K562 (cell line): ENCODE data around the gene NAA40. TPM values are rescaled to one million over a fixed set of nuclear protein-coding genes. Genes with fewer than 3 reads are reported as not detected.

Experiments used
- FOXJ3 ChIP-seq: sonication (generic); formaldehyde crosslinking; IDR thresholded peaks from 2 replicates; pipeline ENCODE4 v1.4.0; 2020; ENCODE audit warnings: mild to moderate bottlenecking, missing genetic modification reagents
- HNRNPH1 ChIP-seq: fragments of 200-400 bp; formaldehyde crosslinking; optimal IDR thresholded peaks from 2 replicates; pipeline ENCODE3; 2017; ENCODE audit warnings: low read depth, mild to moderate bottlenecking, low read length, moderate library complexity
- KLF6 ChIP-seq: fragments of 250-450 bp; sonication (Bioruptor Pico); IDR thresholded peaks from 2 replicates; pipeline ENCODE4 v1.4.0; 2020; ENCODE audit warnings: mild to moderate bottlenecking, moderate library complexity, borderline replicate concordance
- NCOR1 ChIP-seq: fragments of 450-650 bp; IDR thresholded peaks from 2 replicates; pipeline ENCODE4 v1.6.1; 2016; ENCODE audit warnings: mild to moderate bottlenecking, moderate library complexity
- NRF1 ChIP-seq, 2 experiments: fragments of 450-650 bp; IDR thresholded peaks in 1 of 2; conservative IDR thresholded peaks in 1 of 2; 2 replicates each; pipeline ENCODE4 v1.6.1; 2014; ENCODE audit warnings: mild to moderate bottlenecking in 2 of 2
- POLR2G ChIP-seq: fragments of 200-400 bp; formaldehyde crosslinking; IDR thresholded peaks from 2 replicates; pipeline ENCODE4 v1.6.1; 2017; ENCODE audit warnings: low read depth, mild to moderate bottlenecking, antibody characterized with exemption, low read length, moderate library complexity
- RBM34 ChIP-seq: fragments of 200-400 bp; formaldehyde crosslinking; IDR thresholded peaks from 2 replicates; pipeline ENCODE4 v1.6.1; 2018; ENCODE audit warnings: low read length, borderline replicate concordance; ENCODE audit not compliant: insufficient read depth
- TAF1 ChIP-seq: IDR thresholded peaks from 2 replicates; pipeline ENCODE4 v1.6.1; 2011; ENCODE audit warnings: mild to moderate bottlenecking, low read length, moderate library complexity; ENCODE audit not compliant: insufficient read depth, control insufficient read depth, severe bottlenecking; ENCODE audit errors: extremely low read depth
- THRAP3 ChIP-seq: fragments of 450-650 bp; IDR thresholded peaks from 2 replicates; pipeline ENCODE4 v1.6.1; 2016; ENCODE audit warnings: mild to moderate bottlenecking, inconsistent platforms, borderline replicate concordance
- ZC3H8 ChIP-seq: fragments of 450-650 bp; IDR thresholded peaks from 2 replicates; pipeline ENCODE4 v1.6.1; 2017
- ZNF197 ChIP-seq: fragments of 200-800 bp; sonication (Bioruptor generic); IDR thresholded peaks from 2 replicates; pipeline ENCODE4 v1.6.1; 2016; ENCODE audit warnings: low read depth, missing genetic modification characterization, missing compliant biosample characterization
- ZNF583 ChIP-seq: fragments of 250-450 bp; sonication (Bioruptor Pico); IDR thresholded peaks from 2 replicates; pipeline ENCODE4 v1.4.0; 2020
- polyA plus RNA-seq, 8 experiments: library from polyadenylated mRNA; depleted of rRNA in 4 of 8; stranded (reverse) in 5 of 8; unstranded in 3 of 8; fragments of >200 nt; fragmentation: Nextera tagmentation in 2 of 8; fragmentation: Illumina TruSeq in 1 of 8; extraction: Ambion mirVana in 2 of 8; extraction: Trizol in 1 of 8; gene quantifications; 2 replicates each; pipeline versions ENCODE4 v1.2.1 to v1.2.3, GENCODE V29; 2011 to 2014; ENCODE audit warnings: inconsistent platforms in 1 of 8, missing spikeins in 1 of 8
- total RNA-seq, 7 experiments: library from RNA; depleted of rRNA in 6 of 7; stranded (reverse); fragments of >200 nt in 6 of 7; fragmentation: Illumina TruSeq in 2 of 7; extraction: Trizol in 2 of 7; gene quantifications; 2 replicates each; pipeline versions ENCODE4 v1.2.1 to v1.2.3, GENCODE V29; 2011 to 2021; ENCODE audit warnings: low replicate concordance in 1 of 7
- TF ChIP-seq, protein P1 (sequence below): fragments of 250-450 bp; sonication (Bioruptor Pico); IDR thresholded peaks from 2 replicates; pipeline ENCODE4 v1.5.0; 2022; ENCODE audit warnings: mild to moderate bottlenecking
- TF ChIP-seq, protein P2 (sequence below): fragments of 250-450 bp; sonication (Bioruptor Pico); IDR thresholded peaks from 2 replicates; pipeline ENCODE4 v1.5.0; 2020; ENCODE audit warnings: mild to moderate bottlenecking, borderline replicate concordance
- TF ChIP-seq, protein P3 (sequence below): fragments of 250-450 bp; sonication (Bioruptor Pico); IDR thresholded peaks from 2 replicates; pipeline ENCODE4 v1.8.0; 2021; ENCODE audit warnings: borderline replicate concordance, mild to moderate bottlenecking, moderate library complexity; ENCODE audit not compliant: poor library complexity, severe bottlenecking
- TF ChIP-seq, protein P4 (sequence below): sonication (generic); formaldehyde crosslinking; IDR thresholded peaks from 2 replicates; pipeline ENCODE4 v1.8.1; 2023; ENCODE audit warnings: mild to moderate bottlenecking, missing genetic modification reagents
- TF ChIP-seq, protein P5 (sequence below): fragments of 250-450 bp; sonication (Bioruptor Pico); IDR thresholded peaks from 2 replicates; pipeline ENCODE4 v1.4.0; 2020; ENCODE audit warnings: mild to moderate bottlenecking, moderate library complexity

The NAA40 gene
- total and polyA plus RNA-seq, 9 of the 15 experiments (the other 6 are each of a cell fraction or from before 2014, with no cell fraction given) = 6.2 to 39.0 (median 23.1) TPM

DNA sequence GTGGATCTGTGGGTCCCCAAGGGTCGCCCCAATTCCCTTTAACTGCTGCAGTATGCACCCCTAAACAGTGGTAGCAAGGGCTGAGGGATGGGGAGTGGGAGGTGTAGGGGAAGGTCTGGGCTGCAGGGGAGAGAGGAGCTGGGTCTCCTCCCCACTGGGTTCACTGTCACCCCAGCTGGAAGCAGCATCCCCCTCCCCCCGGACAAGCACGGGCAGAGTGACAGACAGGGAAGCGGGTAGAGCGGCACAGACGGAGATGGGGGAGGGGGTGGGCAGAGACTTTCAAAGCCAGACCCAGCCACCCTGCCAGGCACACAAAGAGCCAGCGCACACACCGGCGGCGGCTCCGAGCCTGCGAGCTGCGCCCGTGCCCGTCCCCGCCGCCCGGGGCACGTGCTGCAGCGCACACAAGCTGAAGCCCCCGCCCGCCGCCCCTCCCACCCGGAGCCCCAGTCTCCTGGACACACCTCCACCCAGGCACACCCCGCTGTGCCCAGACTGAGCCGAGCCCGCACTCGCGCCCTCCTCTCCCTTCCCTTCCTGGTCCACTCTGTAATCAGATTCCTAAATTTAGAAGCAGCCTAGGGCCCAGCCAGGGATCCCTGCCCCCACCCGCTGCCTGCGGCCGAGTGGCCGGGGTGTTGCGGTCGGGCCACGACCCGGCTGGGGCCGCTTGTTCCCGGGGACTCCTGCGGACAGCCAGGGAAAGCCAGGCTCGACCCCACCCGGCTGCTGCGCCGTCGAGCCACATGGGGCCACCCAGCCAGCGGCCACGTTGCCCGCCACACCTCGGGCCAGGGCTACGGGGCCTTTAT is 20.9 kb upstream of the NAA40 start (continued):
- TF ChIP-seq, protein P1, sequence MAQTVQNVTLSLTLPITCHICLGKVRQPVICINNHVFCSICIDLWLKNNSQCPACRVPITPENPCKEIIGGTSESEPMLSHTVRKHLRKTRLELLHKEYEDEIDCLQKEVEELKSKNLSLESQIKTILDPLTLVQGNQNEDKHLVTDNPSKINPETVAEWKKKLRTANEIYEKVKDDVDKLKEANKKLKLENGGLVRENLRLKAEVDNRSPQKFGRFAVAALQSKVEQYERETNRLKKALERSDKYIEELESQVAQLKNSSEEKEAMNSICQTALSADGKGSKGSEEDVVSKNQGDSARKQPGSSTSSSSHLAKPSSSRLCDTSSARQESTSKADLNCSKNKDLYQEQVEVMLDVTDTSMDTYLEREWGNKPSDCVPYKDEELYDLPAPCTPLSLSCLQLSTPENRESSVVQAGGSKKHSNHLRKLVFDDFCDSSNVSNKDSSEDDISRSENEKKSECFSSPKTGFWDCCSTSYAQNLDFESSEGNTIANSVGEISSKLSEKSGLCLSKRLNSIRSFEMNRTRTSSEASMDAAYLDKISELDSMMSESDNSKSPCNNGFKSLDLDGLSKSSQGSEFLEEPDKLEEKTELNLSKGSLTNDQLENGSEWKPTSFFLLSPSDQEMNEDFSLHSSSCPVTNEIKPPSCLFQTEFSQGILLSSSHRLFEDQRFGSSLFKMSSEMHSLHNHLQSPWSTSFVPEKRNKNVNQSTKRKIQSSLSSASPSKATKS (CRISPR knock-in tag) = no peak
- TF ChIP-seq, protein P2, sequence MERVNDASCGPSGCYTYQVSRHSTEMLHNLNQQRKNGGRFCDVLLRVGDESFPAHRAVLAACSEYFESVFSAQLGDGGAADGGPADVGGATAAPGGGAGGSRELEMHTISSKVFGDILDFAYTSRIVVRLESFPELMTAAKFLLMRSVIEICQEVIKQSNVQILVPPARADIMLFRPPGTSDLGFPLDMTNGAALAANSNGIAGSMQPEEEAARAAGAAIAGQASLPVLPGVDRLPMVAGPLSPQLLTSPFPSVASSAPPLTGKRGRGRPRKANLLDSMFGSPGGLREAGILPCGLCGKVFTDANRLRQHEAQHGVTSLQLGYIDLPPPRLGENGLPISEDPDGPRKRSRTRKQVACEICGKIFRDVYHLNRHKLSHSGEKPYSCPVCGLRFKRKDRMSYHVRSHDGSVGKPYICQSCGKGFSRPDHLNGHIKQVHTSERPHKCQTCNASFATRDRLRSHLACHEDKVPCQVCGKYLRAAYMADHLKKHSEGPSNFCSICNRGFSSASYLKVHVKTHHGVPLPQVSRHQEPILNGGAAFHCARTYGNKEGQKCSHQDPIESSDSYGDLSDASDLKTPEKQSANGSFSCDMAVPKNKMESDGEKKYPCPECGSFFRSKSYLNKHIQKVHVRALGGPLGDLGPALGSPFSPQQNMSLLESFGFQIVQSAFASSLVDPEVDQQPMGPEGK = no peak
- TF ChIP-seq TAF1 (peak; percentile 45), ZNF197 (CRISPR knock-in tag) (no peak), ZC3H8 (no peak), FOXJ3 (no peak), THRAP3 (no peak), NRF1 (conservative IDR thresholded peaks at IDR 0.05 in 1 of 2, IDR thresholded peaks at IDR 0.05 in 1 of 2) (no peak; a peak in 1 of 4 replicates), HNRNPH1 (no peak), ZNF583 (no peak), POLR2G (peak; percentile 77), KLF6 (CRISPR knock-in tag) (no peak), NCOR1 (no peak; the same call in 1 of the 2 replicates), RBM34 (no peak)
- TF ChIP-seq, protein P3, sequence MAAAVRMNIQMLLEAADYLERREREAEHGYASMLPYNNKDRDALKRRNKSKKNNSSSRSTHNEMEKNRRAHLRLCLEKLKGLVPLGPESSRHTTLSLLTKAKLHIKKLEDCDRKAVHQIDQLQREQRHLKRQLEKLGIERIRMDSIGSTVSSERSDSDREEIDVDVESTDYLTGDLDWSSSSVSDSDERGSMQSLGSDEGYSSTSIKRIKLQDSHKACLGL (CRISPR knock-in tag) = no peak
- TF ChIP-seq, protein P4, sequence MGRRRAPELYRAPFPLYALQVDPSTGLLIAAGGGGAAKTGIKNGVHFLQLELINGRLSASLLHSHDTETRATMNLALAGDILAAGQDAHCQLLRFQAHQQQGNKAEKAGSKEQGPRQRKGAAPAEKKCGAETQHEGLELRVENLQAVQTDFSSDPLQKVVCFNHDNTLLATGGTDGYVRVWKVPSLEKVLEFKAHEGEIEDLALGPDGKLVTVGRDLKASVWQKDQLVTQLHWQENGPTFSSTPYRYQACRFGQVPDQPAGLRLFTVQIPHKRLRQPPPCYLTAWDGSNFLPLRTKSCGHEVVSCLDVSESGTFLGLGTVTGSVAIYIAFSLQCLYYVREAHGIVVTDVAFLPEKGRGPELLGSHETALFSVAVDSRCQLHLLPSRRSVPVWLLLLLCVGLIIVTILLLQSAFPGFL (CRISPR knock-in tag) = no peak
- TF ChIP-seq, protein P5, sequence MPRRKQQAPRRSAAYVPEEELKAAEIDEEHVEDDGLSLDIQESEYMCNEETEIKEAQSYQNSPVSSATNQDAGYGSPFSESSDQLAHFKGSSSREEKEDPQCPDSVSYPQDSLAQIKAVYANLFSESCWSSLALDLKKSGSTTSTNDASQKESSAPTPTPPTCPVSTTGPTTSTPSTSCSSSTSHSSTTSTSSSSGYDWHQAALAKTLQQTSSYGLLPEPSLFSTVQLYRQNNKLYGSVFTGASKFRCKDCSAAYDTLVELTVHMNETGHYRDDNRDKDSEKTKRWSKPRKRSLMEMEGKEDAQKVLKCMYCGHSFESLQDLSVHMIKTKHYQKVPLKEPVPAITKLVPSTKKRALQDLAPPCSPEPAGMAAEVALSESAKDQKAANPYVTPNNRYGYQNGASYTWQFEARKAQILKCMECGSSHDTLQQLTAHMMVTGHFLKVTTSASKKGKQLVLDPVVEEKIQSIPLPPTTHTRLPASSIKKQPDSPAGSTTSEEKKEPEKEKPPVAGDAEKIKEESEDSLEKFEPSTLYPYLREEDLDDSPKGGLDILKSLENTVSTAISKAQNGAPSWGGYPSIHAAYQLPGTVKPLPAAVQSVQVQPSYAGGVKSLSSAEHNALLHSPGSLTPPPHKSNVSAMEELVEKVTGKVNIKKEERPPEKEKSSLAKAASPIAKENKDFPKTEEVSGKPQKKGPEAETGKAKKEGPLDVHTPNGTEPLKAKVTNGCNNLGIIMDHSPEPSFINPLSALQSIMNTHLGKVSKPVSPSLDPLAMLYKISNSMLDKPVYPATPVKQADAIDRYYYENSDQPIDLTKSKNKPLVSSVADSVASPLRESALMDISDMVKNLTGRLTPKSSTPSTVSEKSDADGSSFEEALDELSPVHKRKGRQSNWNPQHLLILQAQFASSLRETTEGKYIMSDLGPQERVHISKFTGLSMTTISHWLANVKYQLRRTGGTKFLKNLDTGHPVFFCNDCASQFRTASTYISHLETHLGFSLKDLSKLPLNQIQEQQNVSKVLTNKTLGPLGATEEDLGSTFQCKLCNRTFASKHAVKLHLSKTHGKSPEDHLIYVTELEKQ (CRISPR knock-in tag) = no peak
